ENCODE results near the gene FZD8. TPM values are rescaled to one million over a fixed set of nuclear protein-coding genes. Genes with fewer than 3 reads are reported as not detected.

The FZD8 gene
- total RNA-seq, 1 donor from 2014 or later, result 16.5 TPM

- Mint-ChIP-seq H3K36me3 (no peaks in the 10 kb centered on the region), H3K4me3 (no peak overlapping the region), H3K27me3 (ENCODE audit: low read depth) (peaks cover 1% of the 10 kb centered on the region), H3K9me3 (no peaks in the 10 kb centered on the region), H3K27ac (no peak overlapping the region), H3K4me1 (peaks cover 12% of the 10 kb centered on the region)
- DNase-seq (ENCODE audit: low spot score in 2 of 2, unreplicated experiment in 2 of 2), result no peak
- no peak for TF ChIP-seq CTCF (IDR thresholded peaks at IDR 0.05; ENCODE audit: unreplicated experiment)
These were observed 42.5 kb upstream of the FZD8 start for GRCh38 chr10:35684586-35684985.

DNA sequence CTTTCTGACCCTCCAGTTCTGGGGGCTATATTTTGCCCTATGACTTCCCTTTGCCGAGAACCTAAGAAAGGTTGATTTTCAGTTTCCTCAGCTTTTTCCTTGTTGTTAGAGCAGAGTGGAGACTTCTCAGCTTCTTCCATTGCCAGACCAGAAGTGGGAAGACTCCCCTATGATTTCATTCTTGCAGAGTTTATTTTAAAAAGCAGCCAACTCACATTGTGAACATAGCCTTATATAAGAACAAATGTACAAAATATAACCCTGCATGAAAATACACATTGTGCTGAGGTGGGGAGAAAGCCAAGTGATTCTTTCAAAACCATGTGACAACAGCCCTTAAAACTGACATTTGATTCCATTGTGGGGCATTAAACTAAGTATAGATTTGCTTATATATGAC is 33.8 kb upstream of the FZD8 start:
- Mint-ChIP-seq H3K27me3 (ENCODE audit: low read depth) (no peaks in the 10 kb centered on the region), H3K4me3 (no peak overlapping the region), H3K9me3 (peaks cover 11% of the 10 kb centered on the region), H3K27ac (no peak overlapping the region), H3K4me1 (no peaks in the 10 kb centered on the region), H3K36me3 (no peaks in the 10 kb centered on the region)
- DNase-seq (ENCODE audit: low spot score in 2 of 2, unreplicated experiment in 2 of 2), result no peak
- no peak for TF ChIP-seq CTCF (IDR thresholded peaks at IDR 0.05; ENCODE audit: unreplicated experiment)

GRCh38 chr10:35674843-35675242 is 32.7 kb upstream of the FZD8 start:
- TF ChIP-seq CTCF (IDR thresholded peaks at IDR 0.05; ENCODE audit: unreplicated experiment), result no peak
- Mint-ChIP-seq H3K4me3 (no peak overlapping the region), H3K9me3 (peaks cover 11% of the 10 kb centered on the region), H3K27ac (no peak overlapping the region), H3K4me1 (peaks cover under 1% of the 10 kb centered on the region), H3K36me3 (no peaks in the 10 kb centered on the region), H3K27me3 (ENCODE audit: low read depth) (no peaks in the 10 kb centered on the region)
- no peak for DNase-seq (ENCODE audit: low spot score in 2 of 2, unreplicated experiment in 2 of 2)

GRCh38 chr10:35668865-35669650 is 27.0 kb upstream of the FZD8 start:
- no peak for DNase-seq (ENCODE audit: low spot score in 2 of 2, unreplicated experiment in 2 of 2)
- H3K4me3 Mint-ChIP-seq, result no peak overlapping the region
- peaks cover 4% of the 10 kb centered on the region for H3K36me3 Mint-ChIP-seq
- no peak for TF ChIP-seq CTCF (IDR thresholded peaks at IDR 0.05; ENCODE audit: unreplicated experiment)
- no peaks in the 10 kb centered on the region for H3K27me3 Mint-ChIP-seq (ENCODE audit: low read depth)
- H3K27ac Mint-ChIP-seq, result no peak overlapping the region
- peaks cover 14% of the 10 kb centered on the region for H3K4me1 Mint-ChIP-seq
- peaks cover 15% of the 10 kb centered on the region for H3K9me3 Mint-ChIP-seq

DNA sequence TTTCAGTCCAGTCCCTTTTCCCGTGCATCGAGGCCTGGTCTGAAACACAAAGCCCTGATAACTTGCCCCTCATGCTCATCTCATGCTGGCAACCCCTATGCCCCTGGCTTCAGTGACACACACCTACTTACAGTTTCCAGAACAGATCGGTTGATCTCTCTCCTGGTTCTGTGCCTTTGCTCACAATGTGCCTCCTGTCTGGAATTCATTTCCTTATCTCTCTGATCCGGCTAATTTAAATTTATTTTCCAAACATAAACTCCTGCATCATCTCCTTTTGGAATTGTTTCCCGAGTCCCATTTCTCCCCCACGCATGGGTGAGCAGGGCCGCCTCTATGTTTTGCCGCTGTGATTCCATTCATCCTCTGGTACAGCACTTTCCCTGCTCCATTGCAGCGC is 25.9 kb upstream of the FZD8 start:
- Mint-ChIP-seq H3K4me1 (peaks cover 14% of the 10 kb centered on the region), H3K9me3 (peaks cover 15% of the 10 kb centered on the region), H3K36me3 (peaks cover 4% of the 10 kb centered on the region), H3K27ac (no peak overlapping the region), H3K4me3 (no peak overlapping the region), H3K27me3 (ENCODE audit: low read depth) (no peaks in the 10 kb centered on the region)
- no peak for DNase-seq (ENCODE audit: low spot score in 2 of 2, unreplicated experiment in 2 of 2)
- TF ChIP-seq CTCF (IDR thresholded peaks at IDR 0.05; ENCODE audit: unreplicated experiment), result no peak

All from mesothelial cell of epicardium (in vitro differentiated cells).